D721Med (cell line): ENCODE data around the gene CD40.

Experiments
- DNase-seq: peaks from one replicate; pipeline ENCODE4 v3.0.0; 2011; ENCODE audit warnings: low spot score; ENCODE audit not compliant: insufficient read length
- FAIRE-seq: peaks from 2 replicates; lab custom pipeline; 2011; peaks lifted over from hg19 to GRCh38; lab: Jason Lieb, UNC
- CTCF ChIP-seq: IDR thresholded peaks from 2 replicates; pipeline ENCODE4 v1.5.1; 2012; ENCODE audit warnings: mild to moderate bottlenecking, control low read depth; ENCODE audit not compliant: insufficient read depth; ENCODE audit errors: missing control alignments

Gene CD40

GRCh38 chr20:46077642-46078305 lies 40.3 kb upstream of the CD40 start:
- DNase-seq (no peak), FAIRE-seq (no peak)
- TF ChIP-seq CTCF, result no peak

- DNase-seq (no peak), FAIRE-seq (no peak)
- no peak for TF ChIP-seq CTCF
Observed at GRCh38 chr20:46078954-46079353, 39.2 kb upstream of the CD40 start.

GRCh38 chr20:46081074-46081473 lies 37.0 kb upstream of the CD40 start:
- FAIRE-seq (no peak), DNase-seq (no peak)
- no peak for TF ChIP-seq CTCF

GRCh38 chr20:46083101-46083500 lies 35.0 kb upstream of the CD40 start:
- TF ChIP-seq CTCF, result no peak
- no peak for FAIRE-seq

GRCh38 chr20:46083531-46084061 lies 34.5 kb upstream of the CD40 start:
- no peak for FAIRE-seq
- DNase-seq, result no peak
- TF ChIP-seq CTCF, result no peak

More at GRCh38 chr20:46083101-46083500, 35.0 kb upstream of the CD40 start:
- DNase-seq, result no peak

- no peak for DNase-seq
Observed at GRCh38 chr20:46084805-46085178, 33.3 kb upstream of the CD40 start.

More at GRCh38 chr20:46084805-46085178, 33.3 kb upstream of the CD40 start:
- no peak for FAIRE-seq
- TF ChIP-seq CTCF, result no peak
